Fibroblast of gingiva (primary cell): Measurements from ENCODE around the gene VANGL2.
A peak's percentile ranks its signal among the peaks of the same experiment; 100 is the strongest.

ENCODE experiments used
- DNase-seq: peaks from one replicate; pipeline ENCODE4 v3.0.0-alpha.2; 2011; ENCODE audit warnings: low read depth

Gene VANGL2

DNA sequence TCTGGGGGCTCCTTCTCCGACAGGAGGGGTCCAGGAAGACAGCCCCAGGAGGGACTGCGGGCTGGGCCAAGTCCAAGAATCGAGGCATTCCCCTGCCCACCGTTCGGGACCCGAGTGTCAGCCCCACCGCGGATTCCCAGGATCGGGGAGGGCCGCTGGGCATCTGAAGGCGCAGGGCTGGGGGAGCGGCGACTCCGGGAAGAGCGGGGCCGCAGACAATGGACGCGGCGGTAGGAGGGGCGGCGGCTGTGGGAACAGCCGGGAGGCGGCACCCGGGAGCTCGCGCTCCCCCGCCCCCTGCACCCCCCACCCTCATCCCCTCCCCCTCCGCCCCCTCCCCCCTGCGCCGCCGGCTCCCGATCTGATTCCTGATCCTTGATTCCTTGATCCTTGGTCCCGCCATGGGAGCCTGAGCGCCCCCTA is at the start of gene VANGL2:
TSS of gene VANGL2 (plus strand) at position 342 of the 423 bp plus-strand sequence. CDS start 15,274 bp downstream, outside the sequence.
- no peak for DNase-seq

DNA sequence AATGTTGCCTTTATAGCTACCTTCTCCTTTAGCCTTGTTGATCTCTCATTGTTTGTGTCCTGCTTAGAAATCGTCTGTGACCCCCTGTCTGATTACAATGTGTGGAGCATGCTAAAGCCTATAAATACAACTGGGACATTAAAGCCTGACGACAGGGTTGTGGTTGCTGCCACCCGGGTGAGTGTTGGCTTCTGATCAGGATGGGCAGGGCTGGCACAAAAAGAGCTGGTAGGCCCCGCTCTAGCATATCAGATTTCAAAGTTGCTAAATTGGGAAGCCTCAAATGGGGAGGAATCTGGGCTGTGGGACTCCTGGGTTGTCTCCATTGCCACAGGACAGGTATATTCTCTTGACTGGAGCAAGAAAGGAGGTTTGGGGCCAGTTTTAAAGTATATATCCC is 48.7 kb upstream of the VANGL2 start:
- no peak for DNase-seq

DNA sequence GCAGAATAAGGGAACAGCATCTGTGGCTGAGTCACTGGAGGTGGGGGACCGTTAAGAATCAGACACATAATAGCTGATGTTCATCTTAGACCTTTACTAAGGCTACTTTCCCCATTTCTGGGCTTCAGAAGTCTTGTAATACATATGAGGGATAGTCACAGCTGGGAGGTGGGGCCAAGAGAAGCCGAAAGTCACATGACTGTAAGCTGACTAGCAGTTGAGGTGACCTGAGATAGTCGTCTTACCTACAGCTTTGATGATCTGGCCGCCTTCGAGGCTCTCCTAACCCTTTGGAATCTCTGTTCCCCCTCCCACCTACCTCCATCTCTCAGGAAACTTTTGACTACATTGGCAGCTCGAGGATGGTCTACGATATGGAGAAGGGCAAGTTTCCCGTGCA is 47.8 kb upstream of the VANGL2 start:
- no peak for DNase-seq

DNA sequence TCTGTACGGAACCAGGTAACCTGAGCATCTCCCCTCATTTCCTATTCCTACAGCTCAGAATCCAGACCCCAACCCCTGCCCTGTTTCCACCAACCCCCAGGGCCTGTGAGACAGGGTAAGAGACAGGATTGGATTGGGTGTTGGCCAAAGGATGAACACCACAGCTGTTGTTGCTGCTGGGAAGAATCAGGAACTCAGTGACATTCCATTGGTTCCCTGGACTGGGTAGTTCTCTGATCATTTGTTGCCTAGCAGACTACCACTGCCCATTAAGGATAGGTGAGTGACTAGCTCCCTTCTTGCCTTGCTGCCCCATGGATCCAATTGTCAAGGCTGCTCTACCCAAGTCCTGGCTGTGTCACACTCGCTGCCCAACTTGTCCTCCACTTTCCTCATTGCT is 47.1 kb upstream of the VANGL2 start:
- DNase-seq = peak; percentile 6

DNA sequence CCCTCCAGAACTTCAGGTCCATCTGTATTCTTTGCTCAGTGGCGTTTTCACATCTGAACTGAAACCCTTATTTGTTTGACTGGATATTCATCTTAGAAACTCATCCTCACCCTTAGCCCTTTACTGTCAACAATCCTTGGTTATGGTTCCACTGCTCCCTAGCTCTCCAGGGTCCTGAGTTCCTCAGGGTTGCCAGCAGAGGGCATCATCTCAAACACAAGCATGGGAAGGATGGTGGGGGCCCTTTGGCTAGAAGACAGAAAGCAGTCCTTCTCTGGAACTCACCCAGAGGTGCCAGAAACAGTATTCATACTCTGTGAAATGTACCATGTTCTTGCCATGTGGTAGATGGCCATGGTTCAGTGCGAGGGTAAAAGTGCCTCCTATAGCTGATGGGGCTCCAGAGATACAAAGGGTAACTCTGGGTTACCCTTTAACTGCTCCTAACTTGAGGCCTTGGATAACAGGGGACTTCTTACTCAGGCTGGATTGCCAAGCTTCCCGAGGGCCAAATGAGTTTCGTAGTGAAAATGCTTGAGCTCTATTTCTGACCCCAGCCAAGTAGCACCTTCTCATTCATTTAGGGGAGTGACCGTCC is 45.9 kb upstream of the VANGL2 start:
- no peak for DNase-seq

DNA sequence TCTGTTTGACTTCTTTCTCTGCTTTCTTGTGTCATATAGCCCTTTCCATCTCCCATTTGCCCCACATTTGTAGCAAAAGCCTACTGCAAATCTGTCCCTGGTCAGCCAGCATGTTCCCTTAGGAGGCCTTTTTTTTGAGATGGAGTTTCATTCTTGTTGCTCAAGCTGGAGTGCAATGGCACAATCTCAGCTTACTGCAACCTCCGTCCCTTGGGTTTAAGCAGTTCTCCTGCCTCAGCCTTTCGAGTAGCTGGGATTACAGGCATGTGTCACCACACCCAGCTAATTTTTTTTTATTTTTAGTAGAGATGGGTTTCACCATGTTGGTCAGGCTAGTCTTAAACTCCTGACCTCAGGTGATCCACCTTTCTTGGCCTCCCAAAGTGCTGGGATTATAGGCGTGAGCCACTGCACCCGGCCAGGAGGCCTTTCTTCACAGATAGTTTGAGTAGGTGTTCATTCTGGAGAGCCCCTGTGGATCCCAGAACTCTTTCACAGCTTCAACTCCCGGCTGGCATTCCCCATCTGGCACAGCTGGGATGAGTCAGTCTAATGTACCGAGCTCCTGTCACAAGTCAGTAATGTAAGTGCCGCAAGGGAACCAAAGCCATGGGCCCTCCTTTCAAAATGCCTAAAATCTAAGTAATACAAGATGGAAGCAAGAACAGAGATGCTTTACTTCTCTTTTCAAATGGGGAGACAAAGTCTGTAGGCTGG is 42.9 kb upstream of the VANGL2 start:
- peak; percentile 69 for DNase-seq

DNA sequence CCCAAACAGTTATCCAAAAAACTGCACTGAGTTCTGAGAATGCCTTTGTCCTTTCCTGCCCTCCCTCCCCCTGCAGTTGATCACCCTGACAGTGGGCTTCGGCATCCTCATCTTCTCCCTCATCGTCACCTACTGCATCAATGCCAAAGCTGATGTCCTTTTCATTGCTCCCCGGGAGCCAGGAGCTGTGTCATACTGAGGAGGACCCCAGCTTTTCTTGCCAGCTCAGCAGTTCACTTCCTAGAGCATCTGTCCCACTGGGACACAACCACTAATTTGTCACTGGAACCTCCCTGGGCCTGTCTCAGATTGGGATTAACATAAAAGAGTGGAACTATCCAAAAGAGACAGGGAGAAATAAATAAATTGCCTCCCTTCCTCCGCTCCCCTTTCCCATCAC is 42.3 kb upstream of the VANGL2 start:
- no peak for DNase-seq

DNA sequence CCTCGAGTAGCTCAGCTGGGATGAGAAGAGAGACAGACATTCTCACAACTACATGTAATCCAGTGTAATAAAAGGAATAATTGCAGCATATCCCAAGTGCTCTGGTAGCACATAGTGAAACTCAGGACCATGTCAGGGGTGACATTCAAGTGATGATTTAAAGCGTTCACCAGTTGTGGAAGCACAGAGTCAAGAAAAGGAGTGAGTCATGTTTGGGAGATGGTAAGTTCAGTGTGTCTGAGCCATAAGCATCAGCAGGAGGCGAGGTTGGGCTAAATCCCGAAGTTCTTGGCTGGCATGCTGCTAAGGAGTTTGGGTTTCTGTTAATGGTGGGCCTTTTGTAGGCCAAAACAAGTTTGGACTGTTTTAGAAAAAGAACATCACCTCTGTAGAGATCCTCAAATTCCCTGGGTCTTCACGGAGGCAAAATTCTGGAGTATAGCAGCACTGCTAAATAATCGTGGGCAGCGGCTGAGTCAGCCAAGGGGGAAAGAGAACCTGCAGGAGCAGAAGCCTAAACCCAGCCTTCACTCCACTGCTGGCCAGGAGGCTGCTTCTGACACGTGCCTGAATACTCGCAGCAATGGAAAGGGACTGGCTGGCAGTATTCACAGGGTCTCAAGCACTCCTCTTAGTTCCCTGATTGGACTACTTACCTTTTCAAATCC is 40.7 kb upstream of the VANGL2 start:
- no peak for DNase-seq

DNA sequence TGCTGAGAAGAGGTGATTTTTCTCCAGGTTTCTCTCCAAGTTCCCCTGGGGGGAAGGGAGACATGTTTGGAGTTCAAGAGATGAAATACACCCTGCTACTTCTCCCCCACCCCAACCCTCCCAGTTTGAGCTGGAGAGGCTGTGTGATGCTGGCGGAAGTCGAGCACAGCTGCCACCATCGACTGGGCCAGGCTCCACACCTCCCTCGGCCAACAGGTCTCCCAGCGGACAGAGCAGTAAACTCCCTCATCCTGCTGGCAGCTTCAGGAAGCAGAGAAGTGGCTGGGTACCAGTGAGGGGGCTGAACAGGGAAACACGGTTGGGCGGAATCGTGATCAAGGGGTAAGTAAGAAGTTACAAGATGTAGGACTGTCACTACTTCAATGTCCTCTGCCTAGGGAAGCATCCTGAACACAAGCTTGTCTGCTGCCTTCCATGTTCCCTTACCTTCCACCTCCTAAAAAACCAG is 40.1 kb upstream of the VANGL2 start:
- no peak for DNase-seq

DNA sequence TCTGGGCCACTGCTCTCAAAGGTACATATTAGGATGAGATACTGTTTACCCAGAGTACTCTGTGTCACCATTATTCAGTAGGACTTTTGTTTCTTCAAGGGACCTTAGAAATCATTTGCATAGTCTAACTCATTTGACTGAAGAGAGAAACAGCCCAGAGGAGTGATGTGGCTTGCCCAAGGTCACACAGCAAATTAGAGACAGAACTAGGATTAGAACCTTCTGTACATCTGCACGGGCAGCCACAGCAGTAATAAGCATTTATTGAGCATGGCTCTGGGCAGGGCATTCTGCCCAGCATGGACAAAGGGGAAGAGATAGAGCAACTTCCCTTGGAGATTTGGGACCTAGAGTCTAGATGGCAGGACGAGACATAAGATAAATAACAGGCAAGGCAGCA is 39.2 kb upstream of the VANGL2 start:
- no peak for DNase-seq

DNA sequence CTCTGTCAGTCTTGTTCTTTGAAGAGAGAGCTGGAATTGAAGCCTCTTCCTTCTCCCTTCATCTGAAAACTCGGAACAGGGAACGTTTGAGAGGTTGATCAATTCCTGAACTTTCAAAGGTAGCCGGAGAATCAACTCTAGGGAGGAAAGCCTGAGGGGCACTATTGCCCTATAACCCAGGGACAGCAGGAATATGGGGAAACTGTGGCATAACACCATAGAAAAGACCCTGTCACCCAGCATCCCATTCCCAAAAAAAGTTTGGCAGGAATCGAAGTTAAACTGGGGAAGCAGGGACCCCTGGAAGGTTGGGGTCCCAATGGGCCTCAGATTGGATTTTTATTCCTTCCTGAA is 38.6 kb upstream of the VANGL2 start:
- DNase-seq = no peak

DNA sequence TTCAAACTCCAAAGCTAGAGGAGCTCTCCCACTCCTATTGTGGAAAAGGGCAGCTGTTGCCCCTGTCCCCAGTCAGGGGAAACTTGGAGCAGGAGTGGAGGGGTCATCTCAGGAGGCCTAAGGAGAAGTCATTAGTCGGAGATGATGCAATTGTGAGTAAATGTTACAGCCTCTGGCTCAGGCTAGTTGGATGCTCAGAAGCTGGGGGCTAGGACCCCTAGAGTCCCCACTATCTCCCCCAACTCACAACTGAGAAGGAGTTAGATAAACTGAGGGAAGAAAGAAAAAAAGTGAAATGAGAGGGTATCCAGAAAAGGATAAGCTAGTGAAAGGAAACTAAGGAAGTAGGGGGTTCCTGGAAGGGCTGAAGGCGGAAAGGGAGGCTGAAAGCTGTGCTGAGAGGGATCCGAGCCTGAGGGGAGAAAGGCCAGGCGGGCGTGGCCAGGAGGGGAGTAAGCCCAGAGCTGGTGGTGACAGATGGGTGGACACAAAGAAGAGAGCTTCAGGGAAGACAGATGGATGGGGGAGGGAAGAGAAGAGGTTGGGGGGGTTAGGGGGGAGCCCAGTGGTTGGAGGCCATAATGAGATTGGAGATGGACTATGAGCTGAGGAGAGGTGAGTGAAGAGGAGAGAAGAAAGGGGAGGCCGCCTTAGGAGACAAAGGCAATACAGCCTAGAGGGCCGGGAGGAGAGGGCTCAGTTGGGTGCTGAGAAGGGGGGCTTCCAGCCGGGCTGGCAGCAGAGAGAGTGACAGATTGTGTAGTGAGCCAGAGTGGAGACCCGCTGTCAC is 38.0 kb upstream of the VANGL2 start:
- DNase-seq = no peak

DNA sequence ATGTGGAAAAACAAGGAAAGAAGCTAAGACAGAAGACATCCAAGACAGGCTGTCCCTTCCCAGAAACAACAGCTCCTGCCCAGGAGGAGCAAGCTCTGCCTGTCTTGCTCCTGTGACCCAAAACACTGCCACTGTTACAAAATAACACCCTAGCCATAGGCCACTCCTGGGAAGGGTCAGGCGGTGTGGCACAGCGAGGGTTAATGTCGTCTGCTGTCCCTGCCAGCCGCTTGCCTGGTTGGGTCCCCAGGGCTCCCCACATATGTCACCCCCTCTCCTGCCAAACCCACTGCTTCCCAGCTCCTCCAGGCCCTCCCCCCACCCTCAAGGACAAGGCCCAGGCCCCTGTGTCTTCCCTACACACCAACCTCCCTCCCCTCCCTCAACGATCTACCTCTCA is 37.4 kb upstream of the VANGL2 start:
- DNase-seq = no peak

DNA sequence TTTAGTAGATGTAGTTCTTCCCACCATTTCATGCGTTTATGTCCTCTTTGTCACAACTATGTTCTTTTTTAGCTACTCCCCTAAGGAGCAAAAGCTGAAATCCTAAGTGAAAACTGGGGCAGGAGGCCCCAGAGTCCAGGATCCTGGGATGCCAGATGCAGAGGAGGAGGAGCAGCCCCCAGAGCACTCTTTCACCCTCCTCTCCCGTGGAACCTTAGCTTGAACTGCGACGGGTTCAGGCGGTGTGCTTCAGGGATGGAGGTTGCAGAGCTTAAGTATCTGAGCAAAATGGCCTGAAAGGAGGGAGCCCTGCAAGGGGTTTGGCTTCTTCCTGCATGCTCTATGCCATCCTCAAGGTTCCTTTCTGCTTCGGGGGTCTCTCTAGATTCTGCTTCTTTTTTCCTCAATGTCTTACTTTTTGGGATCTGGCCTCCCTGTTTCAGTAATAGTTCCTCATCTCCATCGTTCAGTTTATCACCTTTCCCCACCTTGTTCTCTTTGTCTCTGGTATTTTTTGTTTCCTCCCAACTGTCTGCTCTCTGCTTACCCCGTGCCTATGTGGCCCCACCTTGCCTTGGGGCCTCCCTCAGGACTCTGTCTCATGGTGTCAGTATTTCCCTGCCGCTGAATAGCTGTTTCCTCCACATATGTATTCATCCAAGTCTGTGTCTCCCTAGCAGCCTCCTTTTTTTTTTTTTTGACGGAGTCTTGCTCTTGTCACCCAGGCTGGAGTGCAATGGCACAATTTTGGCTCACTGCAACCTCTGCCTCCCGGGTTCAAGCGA is 36.2 kb upstream of the VANGL2 start:
- DNase-seq = no peak

DNA sequence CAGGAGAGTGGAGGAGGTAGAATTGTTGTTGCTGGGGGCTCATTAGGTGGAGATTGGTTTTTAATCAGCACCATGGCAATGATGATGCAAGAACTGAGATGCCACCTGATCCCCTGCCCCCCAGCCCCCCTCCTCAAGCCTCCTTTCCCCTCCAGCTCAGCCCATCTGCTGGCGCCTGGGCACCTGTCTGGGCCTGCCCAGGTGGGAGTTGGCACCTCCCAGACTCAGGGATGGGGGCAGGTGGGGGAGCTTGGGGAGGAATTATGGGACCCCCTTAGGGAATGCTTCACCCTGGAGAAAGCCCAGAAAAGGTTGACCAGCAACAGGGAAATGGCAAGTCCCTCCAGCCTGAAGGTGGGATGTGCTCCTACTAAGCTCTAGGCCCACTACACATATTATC is 35.0 kb upstream of the VANGL2 start:
- DNase-seq = no peak

DNA sequence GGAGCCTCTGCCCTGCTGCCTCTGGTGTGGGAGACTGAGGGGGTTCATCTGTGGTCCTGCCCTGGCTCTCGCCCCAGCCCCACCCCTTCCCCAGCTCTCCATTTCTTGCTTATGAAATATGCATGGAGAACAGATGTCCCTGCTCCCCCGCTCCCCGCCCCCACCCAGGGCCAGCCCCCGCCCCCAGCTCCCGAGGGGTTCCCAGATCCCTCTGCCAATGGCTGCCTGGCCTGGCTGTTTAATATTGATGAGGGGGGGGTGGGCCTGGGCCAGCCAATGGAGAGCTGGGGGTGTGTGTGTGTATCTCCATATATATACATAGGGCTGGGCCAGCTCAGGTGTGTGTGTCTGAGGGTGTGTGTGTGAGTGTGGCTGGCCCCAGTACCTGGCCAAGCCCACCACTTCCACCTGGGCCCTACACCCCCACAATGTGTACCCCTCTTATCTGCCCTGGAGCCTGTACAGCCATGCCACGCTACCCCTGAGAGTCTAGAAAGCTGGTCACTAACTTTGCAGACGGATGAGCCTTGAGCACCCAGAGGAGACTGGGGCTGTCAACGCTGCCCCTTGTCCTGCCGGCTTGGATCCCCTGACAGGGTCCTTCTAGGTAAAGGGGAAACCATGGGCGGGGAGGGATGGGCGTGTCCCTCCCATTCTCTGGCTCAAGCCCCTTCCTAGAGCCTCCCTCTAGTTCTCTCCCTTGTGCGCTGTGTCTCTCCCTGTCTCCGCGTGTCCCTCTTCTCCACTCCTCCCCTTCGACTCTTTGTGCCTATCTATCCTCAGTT is 33.4 kb upstream of the VANGL2 start, which contains the start of gene NHLH1:
TSS of gene NHLH1 (plus strand) at position 341 of the 785 bp plus-strand sequence. CDS start 3,661 bp downstream, outside the sequence.
- DNase-seq = no peak

DNA sequence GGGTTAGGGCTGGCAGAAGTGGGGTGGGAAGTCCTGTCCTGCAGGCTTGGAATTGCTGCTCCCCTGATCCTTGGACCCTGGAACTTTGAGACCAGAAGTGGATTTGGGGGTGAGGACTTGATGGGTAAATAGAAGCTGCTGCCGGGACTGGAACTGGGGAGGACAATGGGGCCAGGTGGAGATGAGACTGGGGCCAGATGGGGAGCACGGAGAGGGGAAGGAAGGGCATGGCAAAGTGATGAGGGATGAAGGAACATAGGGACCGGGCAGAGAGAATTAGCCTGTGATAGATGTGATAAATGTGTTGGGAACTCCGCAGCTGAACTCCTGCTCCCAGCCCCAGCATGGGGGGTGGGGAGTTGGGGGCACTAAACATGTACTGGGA is 32.9 kb upstream of the VANGL2 start:
- no peak for DNase-seq

DNA sequence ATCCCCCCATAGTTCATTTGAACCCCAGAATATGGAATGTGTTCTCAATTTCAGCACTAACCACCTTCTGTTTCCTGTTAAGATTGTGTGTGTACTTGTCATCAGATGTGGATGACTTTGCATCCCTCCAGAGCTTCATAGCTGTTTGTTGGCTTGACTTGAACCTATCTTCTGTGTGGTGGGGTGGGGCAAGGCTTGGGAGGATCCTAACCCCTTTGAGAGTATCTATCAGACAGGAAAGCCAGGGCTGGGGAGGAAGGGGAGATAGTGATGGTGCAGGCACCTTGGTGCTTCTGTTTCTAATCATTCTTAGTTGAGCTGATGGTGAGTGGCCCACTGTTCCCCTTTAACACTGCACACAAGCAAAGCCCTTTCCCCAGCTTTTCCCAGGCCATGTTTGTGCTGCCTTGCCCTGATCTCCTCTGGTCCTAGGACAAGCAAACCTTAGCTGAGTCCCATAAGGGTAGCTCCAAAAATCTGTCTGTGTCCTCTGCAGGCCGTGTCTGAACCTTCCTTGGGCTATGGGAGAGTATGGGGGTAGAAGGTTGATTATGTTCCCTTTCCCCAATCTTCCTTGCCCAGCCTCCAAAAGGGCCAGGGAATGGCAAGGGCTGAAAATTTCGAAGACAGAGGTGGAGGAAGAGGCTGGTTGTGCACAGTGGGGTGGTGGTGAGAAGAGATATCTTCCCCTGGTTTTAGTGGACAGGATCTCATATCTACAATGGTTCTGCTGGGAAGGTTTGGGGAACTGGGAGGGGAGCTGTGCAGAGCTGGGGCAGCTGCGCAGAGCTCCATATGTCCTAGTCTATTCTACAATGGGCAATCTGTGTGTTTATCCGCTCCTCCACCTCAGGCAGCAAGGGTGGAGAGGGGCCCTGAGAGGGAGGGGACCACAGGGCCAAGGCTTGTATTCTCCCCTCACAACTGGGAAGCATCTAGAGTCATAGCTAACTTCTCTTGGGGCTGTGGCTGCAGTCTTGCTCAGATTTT is 32.1 kb upstream of the VANGL2 start:
- no peak for DNase-seq

DNA sequence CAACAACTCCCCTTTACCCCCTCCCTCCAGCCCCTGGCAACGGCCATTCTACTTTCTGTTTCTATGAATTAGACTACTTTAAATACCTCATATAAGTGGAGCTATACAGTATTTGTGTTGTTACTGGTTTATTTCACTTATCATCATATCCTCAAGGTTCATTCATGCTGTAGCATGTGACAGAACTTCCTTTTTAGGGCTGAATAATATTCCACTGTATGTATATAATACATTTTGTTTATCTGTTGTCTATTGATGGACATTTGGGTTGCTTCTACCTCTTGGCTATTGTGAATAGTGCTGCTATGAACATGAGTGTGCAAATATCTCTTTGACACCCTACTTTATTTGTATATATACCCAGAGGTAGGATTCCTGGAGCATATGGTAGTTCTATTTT is 31.3 kb upstream of the VANGL2 start:
- DNase-seq = no peak
